Right atrium auricular region (tissue), 2 donors: Measurements from ENCODE around the gene IARS1. TPM values are rescaled to one million over a fixed set of nuclear protein-coding genes. Genes with fewer than 3 reads are reported as not detected.

ENCODE experiments used
- DNase-seq: peaks from one replicate; pipeline ENCODE4 v3.0.0-alpha.2; 2019; ENCODE audit warnings: low spot score
- H3K27ac ChIP-seq, 2 donors: fragments of 200-600 bp; sonication (generic); 1 replicate in 1 of 2; 2 replicates in 1 of 2; pipeline ENCODE4 v1.5.1; 2016 to 2019
- H3K27me3 ChIP-seq, 2 donors: fragments of 200-600 bp; sonication (generic); one replicate each; pipeline versions ENCODE4 v1.5.1 to v1.6.0; 2017 to 2019
- H3K36me3 ChIP-seq: fragments of 200-600 bp; sonication (generic); one replicate; pipeline ENCODE4 v1.5.1; 2016
- H3K4me1 ChIP-seq, 2 donors: fragments of 200-600 bp; sonication (generic); one replicate each; pipeline versions ENCODE4 v1.5.1 to v1.6.0; 2017 to 2019
- H3K4me3 ChIP-seq, 2 donors: fragments of 200-600 bp; sonication (generic); 1 replicate in 1 of 2; 2 replicates in 1 of 2; pipeline ENCODE4 v1.5.1; 2017 to 2019; ENCODE audit warnings: mild to moderate bottlenecking in 1 of 2, moderate library complexity in 1 of 2
- H3K9me3 ChIP-seq, 2 donors: fragments of 200-600 bp; sonication (generic); one replicate each; pipeline ENCODE4 v1.5.1; 2019
- total RNA-seq, 2 donors: library from RNA; depleted of rRNA; stranded (reverse); fragments of >200 nt; gene quantifications; one replicate each; pipeline ENCODE4 v1.1.0, GENCODE V29; 2016
- TF ChIP-seq, protein P1 (sequence below), 2 donors: fragments of 200-600 bp; sonication (generic); IDR thresholded peaks; one replicate each; pipeline ENCODE4 v1.5.1; 2019; ENCODE audit warnings: antibody characterized with exemption in 2 of 2

IARS1 gene
- total RNA-seq, 2 donors from 2014 or later, result 40.1 to 55.1 TPM

DNA sequence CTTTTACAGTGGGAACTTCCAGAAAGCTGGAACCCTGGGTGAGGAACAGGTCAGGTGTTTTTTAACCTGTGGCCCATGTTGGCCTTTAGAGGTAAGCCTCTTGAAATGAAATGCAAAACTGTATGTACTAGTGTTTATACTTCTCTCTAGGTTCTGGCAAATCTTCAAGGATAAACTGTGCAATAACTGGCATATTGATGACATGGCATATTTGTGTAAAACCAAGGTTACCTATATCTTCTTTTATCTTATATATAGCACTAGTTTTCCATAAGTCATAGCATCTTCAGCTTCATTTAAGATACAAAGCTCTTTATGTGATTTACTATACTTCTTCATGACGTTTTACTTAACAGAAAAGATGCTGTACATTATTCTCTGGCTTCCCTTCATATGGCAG is 7.4 kb upstream of the IARS1 start:
- Histone ChIP-seq H3K36me3 (peaks cover 86% of the 10 kb centered on the region), H3K27ac (no peak overlapping the region), H3K4me3 (no peak overlapping the region), H3K27me3 (no peaks in the 10 kb centered on the region), H3K4me1 (no peaks in the 10 kb centered on the region), H3K9me3 (no peaks in the 10 kb centered on the region)
- DNase-seq, result no peak
- TF ChIP-seq, protein P1, sequence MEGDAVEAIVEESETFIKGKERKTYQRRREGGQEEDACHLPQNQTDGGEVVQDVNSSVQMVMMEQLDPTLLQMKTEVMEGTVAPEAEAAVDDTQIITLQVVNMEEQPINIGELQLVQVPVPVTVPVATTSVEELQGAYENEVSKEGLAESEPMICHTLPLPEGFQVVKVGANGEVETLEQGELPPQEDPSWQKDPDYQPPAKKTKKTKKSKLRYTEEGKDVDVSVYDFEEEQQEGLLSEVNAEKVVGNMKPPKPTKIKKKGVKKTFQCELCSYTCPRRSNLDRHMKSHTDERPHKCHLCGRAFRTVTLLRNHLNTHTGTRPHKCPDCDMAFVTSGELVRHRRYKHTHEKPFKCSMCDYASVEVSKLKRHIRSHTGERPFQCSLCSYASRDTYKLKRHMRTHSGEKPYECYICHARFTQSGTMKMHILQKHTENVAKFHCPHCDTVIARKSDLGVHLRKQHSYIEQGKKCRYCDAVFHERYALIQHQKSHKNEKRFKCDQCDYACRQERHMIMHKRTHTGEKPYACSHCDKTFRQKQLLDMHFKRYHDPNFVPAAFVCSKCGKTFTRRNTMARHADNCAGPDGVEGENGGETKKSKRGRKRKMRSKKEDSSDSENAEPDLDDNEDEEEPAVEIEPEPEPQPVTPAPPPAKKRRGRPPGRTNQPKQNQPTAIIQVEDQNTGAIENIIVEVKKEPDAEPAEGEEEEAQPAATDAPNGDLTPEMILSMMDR (IDR thresholded peaks at IDR 0.05), result no peak

DNA sequence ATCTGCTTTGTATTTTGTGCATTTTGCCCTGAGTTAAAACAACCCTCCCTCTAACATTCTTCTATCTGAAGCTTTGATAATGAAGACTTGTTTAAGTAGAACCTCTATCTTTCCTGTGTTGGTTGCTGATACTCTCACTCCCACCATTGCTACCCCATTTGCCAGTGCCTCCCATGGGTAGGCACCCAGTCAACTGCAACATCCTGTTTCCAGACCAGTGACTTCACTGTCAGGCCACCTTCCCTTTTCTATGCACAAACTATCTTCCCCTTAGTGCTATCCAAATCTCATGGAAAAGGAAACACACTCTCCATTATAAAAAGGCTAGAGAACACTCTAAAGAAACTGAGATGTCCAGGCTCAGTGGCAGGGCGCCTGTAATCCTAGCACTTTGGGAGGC is 5.6 kb upstream of the IARS1 start:
- H3K4me1 ChIP-seq, result peaks cover 0 to 5% of the 10 kb centered on the region in 2 donors
- H3K9me3 ChIP-seq, result no peaks in the 10 kb centered on the region
- TF ChIP-seq, protein P1 (IDR thresholded peaks at IDR 0.05), result no peak
- H3K36me3 ChIP-seq, result peaks cover 69% of the 10 kb centered on the region
- no peak overlapping the region for H3K4me3 ChIP-seq
- H3K27me3 ChIP-seq, result no peaks in the 10 kb centered on the region
- DNase-seq, result no peak
- H3K27ac ChIP-seq, result no peak overlapping the region

DNA sequence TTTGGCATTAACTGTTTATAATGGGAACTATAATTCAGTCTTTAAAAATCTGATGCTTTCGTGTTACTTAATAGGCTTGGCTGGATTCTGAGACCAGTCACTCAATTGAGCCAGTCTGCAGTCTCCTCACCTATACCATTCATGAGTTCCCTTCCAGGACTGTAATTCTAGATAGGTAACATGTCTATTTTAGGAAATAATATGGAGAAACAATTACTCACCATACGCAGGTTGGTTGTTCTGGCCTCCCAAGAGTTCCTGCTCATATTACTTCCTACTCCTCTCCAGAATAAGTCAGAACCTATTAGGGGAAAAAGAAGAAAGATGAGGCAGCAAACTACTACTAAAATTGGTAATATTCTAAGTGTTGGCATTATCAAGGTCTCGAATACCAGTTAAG is 4.5 kb upstream of the IARS1 start:
- Histone ChIP-seq H3K27me3 (no peaks in the 10 kb centered on the region), H3K4me1 (peaks cover 0 to 7% of the 10 kb centered on the region in 2 donors), H3K36me3 (peaks cover 58% of the 10 kb centered on the region), H3K27ac (no peak overlapping the region), H3K4me3 (no peak overlapping the region), H3K9me3 (no peaks in the 10 kb centered on the region)
- TF ChIP-seq, protein P1 (IDR thresholded peaks at IDR 0.05), result no peak
- DNase-seq, result no peak

DNA sequence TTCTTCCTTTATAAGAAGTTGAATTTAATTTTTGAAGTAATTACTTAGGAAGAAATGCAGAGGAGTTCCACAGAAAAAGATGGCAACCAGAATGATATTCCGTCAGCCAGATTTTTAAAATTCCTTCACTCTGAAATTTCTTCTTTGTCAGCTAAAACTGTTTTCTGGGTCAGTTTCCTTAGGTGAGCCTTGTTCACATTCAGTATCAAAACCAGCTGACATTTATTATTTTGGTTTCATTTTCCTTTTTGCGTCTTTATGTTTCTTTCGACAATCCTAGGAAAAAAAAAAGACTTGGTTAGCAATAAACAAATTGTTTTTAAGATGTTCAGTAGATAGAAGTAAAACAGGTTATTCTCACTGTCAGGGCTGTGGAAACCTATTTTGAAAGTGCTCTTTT is 4.1 kb upstream of the IARS1 start:
- Histone ChIP-seq H3K36me3 (peaks cover 54% of the 10 kb centered on the region), H3K27ac (no peak overlapping the region), H3K4me3 (no peak overlapping the region), H3K27me3 (no peaks in the 10 kb centered on the region), H3K9me3 (no peaks in the 10 kb centered on the region), H3K4me1 (peaks cover 0 to 11% of the 10 kb centered on the region in 2 donors)
- TF ChIP-seq, protein P1 (IDR thresholded peaks at IDR 0.05), result no peak
- DNase-seq, result no peak

DNA sequence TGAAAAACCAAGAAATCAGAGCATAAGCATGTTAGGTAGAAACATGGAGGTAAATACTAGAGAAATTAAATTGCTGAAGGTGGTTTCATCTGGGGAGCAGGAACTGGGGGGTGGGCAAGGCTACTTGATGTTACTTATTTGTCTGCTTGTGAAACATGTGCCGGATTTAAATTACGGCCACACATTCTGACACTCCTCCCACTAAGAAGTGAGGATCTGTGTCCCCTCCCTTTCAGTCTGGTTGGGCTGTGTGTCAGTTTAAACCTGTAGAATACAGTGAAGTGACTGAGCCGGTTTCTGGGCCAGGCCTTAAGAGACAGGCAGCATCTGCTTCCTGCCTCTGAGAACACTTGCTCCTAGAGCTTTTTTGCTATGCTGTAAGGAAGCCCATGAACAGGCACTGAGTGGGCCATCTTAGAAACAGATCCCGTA is 2.3 kb upstream of the IARS1 start:
- Histone ChIP-seq H3K9me3 (no peaks in the 10 kb centered on the region), H3K36me3 (peaks cover 37% of the 10 kb centered on the region), H3K27ac (no peak overlapping the region), H3K4me3 (no peak overlapping the region), H3K4me1 (peaks cover 0 to 18% of the 10 kb centered on the region in 2 donors), H3K27me3 (no peaks in the 10 kb centered on the region)
- DNase-seq, result no peak
- TF ChIP-seq, protein P1 (IDR thresholded peaks at IDR 0.05), result no peak

DNA sequence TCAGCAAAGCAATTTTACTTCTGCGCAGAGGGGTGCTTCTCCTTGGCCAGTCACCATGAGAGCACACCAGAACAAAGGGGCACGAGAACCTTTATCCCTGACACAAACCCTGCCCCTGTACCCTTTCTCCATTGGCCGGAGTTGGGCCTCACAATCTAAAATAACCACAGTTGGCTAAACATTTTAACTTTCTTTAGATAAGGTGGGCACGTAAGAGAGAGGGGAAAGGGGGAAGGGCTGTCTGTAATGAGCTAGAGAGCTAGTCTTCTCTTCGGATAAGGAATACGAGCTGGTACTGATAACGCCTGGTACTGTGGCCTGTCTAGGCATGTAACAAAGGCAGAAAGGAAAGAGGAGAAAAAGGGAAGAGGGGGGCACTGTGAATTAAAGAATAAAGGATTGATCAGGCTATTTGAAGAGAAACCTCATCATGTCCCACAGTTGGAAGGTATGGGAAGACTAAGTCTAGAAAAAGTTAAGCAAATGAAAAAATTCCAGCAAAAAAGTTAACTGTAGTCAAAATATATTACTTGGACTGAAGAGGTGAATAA is 1.8 kb upstream of the IARS1 start:
- TF ChIP-seq, protein P1 (IDR thresholded peaks at IDR 0.05), result no peak
- peaks cover 32% of the 10 kb centered on the region for H3K36me3 ChIP-seq
- H3K27ac ChIP-seq, result no peak overlapping the region
- DNase-seq, result no peak
- no peaks in the 10 kb centered on the region for H3K9me3 ChIP-seq
- H3K27me3 ChIP-seq, result no peaks in the 10 kb centered on the region
- H3K4me1 ChIP-seq, result peaks cover 0 to 18% of the 10 kb centered on the region in 2 donors
- no peak overlapping the region for H3K4me3 ChIP-seq
